ENCODE measurements around the gene KIF1C.

- TF ChIP-seq CTCF (conservative IDR thresholded peaks at IDR 0.05; ENCODE audit: low read length) (peak; percentile 90), EZH2phosphoT487 (IDR thresholded peaks at IDR 0.05; ENCODE audit: borderline replicate concordance, low read depth, low read length) (no peak)
Observed at GRCh38 chr17:4980644-4981216, 17.0 kb upstream of the KIF1C start.

Data from OCI-LY7 (cell line).